WTC11 (cell line): ENCODE measurements around the gene NT5DC1.

ENCODE experiments used
- CBFB ChIP-seq: sonication (generic); formaldehyde crosslinking; IDR thresholded peaks from 2 replicates; pipeline ENCODE4 v1.8.1; 2022; ENCODE audit warnings: mild to moderate bottlenecking, low read depth, missing genetic modification reagents
- ESRRA ChIP-seq: sonication (generic); formaldehyde crosslinking; IDR thresholded peaks from 2 replicates; pipeline ENCODE4 v1.8.1; 2022; ENCODE audit warnings: mild to moderate bottlenecking, missing genetic modification reagents, borderline replicate concordance
- PRRX2 ChIP-seq: fragments of 250-450 bp; sonication (Bioruptor Pico); IDR thresholded peaks from 2 replicates; pipeline ENCODE4 v1.8.0; 2021; ENCODE audit warnings: mild to moderate bottlenecking
- TF ChIP-seq, protein P1 (sequence below): sonication (generic); formaldehyde crosslinking; IDR thresholded peaks from 2 replicates; pipeline ENCODE4 v1.8.0; 2022; ENCODE audit warnings: mild to moderate bottlenecking, missing genetic modification reagents
- TF ChIP-seq, protein P2 (sequence below): sonication (generic); formaldehyde crosslinking; IDR thresholded peaks from 2 replicates; pipeline ENCODE4 v1.8.0; 2022; ENCODE audit warnings: mild to moderate bottlenecking, missing genetic modification reagents
- TF ChIP-seq, protein P3 (sequence below): fragments of 200-600 bp; IDR thresholded peaks from 2 replicates; pipeline ENCODE4 v1.8.0; 2022; ENCODE audit warnings: antibody characterized with exemption

DNA sequence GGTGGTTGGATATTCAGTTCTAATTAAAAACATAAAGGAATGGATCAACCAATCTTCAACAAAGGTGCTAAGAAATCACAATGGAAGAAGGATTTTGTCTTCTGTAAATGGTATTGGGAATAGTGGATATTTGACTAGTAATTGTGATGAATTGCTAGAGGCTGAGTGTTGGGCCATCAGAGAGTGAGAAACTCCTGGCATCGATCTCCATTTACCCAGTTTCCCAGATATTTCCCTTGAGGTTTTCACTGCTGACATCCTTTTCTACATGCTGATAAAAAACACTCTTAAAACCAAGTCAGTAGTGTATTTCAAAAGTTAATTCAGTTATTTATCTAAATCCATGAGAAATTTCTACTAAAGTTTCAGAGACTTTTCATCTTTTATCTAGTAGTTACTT is 65.7 kb downstream of the NT5DC1 start:
- TF ChIP-seq PRRX2 (CRISPR knock-in tag) (no peak), ESRRA (CRISPR knock-in tag) (no peak), CBFB (CRISPR knock-in tag) (no peak)
- TF ChIP-seq, protein P1, sequence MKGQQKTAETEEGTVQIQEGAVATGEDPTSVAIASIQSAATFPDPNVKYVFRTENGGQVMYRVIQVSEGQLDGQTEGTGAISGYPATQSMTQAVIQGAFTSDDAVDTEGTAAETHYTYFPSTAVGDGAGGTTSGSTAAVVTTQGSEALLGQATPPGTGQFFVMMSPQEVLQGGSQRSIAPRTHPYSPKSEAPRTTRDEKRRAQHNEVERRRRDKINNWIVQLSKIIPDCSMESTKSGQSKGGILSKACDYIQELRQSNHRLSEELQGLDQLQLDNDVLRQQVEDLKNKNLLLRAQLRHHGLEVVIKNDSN: no peak
- TF ChIP-seq, protein P2, sequence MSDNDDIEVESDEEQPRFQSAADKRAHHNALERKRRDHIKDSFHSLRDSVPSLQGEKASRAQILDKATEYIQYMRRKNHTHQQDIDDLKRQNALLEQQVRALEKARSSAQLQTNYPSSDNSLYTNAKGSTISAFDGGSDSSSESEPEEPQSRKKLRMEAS: no peak
- TF ChIP-seq, protein P3, sequence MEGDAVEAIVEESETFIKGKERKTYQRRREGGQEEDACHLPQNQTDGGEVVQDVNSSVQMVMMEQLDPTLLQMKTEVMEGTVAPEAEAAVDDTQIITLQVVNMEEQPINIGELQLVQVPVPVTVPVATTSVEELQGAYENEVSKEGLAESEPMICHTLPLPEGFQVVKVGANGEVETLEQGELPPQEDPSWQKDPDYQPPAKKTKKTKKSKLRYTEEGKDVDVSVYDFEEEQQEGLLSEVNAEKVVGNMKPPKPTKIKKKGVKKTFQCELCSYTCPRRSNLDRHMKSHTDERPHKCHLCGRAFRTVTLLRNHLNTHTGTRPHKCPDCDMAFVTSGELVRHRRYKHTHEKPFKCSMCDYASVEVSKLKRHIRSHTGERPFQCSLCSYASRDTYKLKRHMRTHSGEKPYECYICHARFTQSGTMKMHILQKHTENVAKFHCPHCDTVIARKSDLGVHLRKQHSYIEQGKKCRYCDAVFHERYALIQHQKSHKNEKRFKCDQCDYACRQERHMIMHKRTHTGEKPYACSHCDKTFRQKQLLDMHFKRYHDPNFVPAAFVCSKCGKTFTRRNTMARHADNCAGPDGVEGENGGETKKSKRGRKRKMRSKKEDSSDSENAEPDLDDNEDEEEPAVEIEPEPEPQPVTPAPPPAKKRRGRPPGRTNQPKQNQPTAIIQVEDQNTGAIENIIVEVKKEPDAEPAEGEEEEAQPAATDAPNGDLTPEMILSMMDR: no peak
